ENCODE results near the gene ATP11C. TPM values are rescaled to one million over a fixed set of nuclear protein-coding genes. Genes with fewer than 3 reads are reported as not detected.

The ATP11C gene
- total RNA-seq, 4 donors from 2014 or later, result 35.6 to 67.9 (median 52.4) TPM

- no peak overlapping the region for H3K4me3 ChIP-seq
- TF ChIP-seq POLR2A (IDR thresholded peaks at IDR 0.05), result no peak
- H3K36me3 ChIP-seq, result no peaks in the 10 kb centered on the region
- H3K27ac ChIP-seq, result no peak overlapping the region
- H3K9me3 ChIP-seq, result no peaks in the 10 kb centered on the region
- no peak for DNase-seq
- no peaks in the 10 kb centered on the region for H3K4me1 ChIP-seq
- intact Hi-C loops (cut with DNase I; ENCODE audit: low total_unique reads), result no loop called here
- no peaks in the 10 kb centered on the region for H3K27me3 ChIP-seq
These were observed 208.2 kb downstream of the ATP11C start for GRCh38 chrX:139724626-139725025.

GRCh38 chrX:139720979-139721378 lies 211.9 kb downstream of the ATP11C start:
- intact Hi-C loops (cut with DNase I; ENCODE audit: low total_unique reads), result no loop called here
- TF ChIP-seq CTCF (IDR thresholded peaks at IDR 0.05), result no peak
- TF ChIP-seq POLR2A (IDR thresholded peaks at IDR 0.05), result no peak
- Histone ChIP-seq H3K4me1 (no peaks in the 10 kb centered on the region), H3K36me3 (no peaks in the 10 kb centered on the region), H3K9me3 (no peaks in the 10 kb centered on the region), H3K4me3 (no peak overlapping the region), H3K27ac (no peak overlapping the region), H3K27me3 (no peaks in the 10 kb centered on the region)
- no peak for DNase-seq

GRCh38 chrX:139720136-139720535 lies 212.7 kb downstream of the ATP11C start:
- no peak overlapping the region for H3K4me3 ChIP-seq
- intact Hi-C loops (cut with DNase I; ENCODE audit: low total_unique reads), result no loop called here
- no peak for TF ChIP-seq CTCF (IDR thresholded peaks at IDR 0.05)
- TF ChIP-seq POLR2A (IDR thresholded peaks at IDR 0.05), result no peak
- H3K27ac ChIP-seq, result no peak overlapping the region
- no peaks in the 10 kb centered on the region for H3K9me3 ChIP-seq
- no peaks in the 10 kb centered on the region for H3K36me3 ChIP-seq
- H3K27me3 ChIP-seq, result no peaks in the 10 kb centered on the region
- H3K4me1 ChIP-seq, result no peaks in the 10 kb centered on the region
- no peak for DNase-seq

GRCh38 chrX:139708067-139708466 lies 224.8 kb downstream of the ATP11C start, which contains the start of gene MCF2:
Gene MCF2 (minus strand): TSS chrX:139708167. CDS start chrX:139651744, 56,423 bp downstream.
- no peaks in the 10 kb centered on the region for H3K4me1 ChIP-seq
- no peak within 1 kb of the TSS for H3K27ac ChIP-seq
- no peak within 1 kb of the TSS for H3K4me3 ChIP-seq
- no peaks in the 10 kb centered on the region for H3K9me3 ChIP-seq
- H3K36me3 ChIP-seq, result no peaks in the 10 kb centered on the region
- intact Hi-C loops (cut with DNase I; ENCODE audit: low total_unique reads), result no loop called here
- no peaks in the 10 kb centered on the region for H3K27me3 ChIP-seq
- DNase-seq, result no peak
- no peak for TF ChIP-seq POLR2A (IDR thresholded peaks at IDR 0.05)
- TF ChIP-seq CTCF (IDR thresholded peaks at IDR 0.05), result no peak

GRCh38 chrX:139702658-139703057 lies 230.2 kb downstream of the ATP11C start:
- Histone ChIP-seq H3K4me1 (no peaks in the 10 kb centered on the region), H3K27ac (no peak overlapping the region), H3K9me3 (no peaks in the 10 kb centered on the region), H3K27me3 (no peaks in the 10 kb centered on the region), H3K4me3 (no peak overlapping the region), H3K36me3 (no peaks in the 10 kb centered on the region)
- TF ChIP-seq POLR2A (IDR thresholded peaks at IDR 0.05) (no peak), CTCF (IDR thresholded peaks at IDR 0.05) (no peak)
- no peak for DNase-seq
- intact Hi-C loops (cut with DNase I; ENCODE audit: low total_unique reads), result no loop called here

GRCh38 chrX:139692908-139693307 lies 239.9 kb downstream of the ATP11C start:
- no peaks in the 10 kb centered on the region for H3K9me3 ChIP-seq
- H3K27me3 ChIP-seq, result peaks cover 0 to 9% of the 10 kb centered on the region in 2 donors
- H3K4me3 ChIP-seq, result peak overlapping the region in 1 of 2 donors; percentile 24
- H3K36me3 ChIP-seq, result peaks cover 0 to 3% of the 10 kb centered on the region in 2 donors
- TF ChIP-seq CTCF (IDR thresholded peaks at IDR 0.05) (no peak), POLR2A (IDR thresholded peaks at IDR 0.05) (no peak)
- intact Hi-C loops (cut with DNase I; ENCODE audit: low total_unique reads), result no loop called here
- no peak overlapping the region for H3K27ac ChIP-seq
- no peak for DNase-seq
- H3K4me1 ChIP-seq, result no peaks in the 10 kb centered on the region

Measured in uterus (tissue), 4 donors.